ENCODE results near the gene EXOC6. TPM values are rescaled to one million over a fixed set of nuclear protein-coding genes. Genes with fewer than 3 reads are reported as not detected.

Gene EXOC6, protein sequence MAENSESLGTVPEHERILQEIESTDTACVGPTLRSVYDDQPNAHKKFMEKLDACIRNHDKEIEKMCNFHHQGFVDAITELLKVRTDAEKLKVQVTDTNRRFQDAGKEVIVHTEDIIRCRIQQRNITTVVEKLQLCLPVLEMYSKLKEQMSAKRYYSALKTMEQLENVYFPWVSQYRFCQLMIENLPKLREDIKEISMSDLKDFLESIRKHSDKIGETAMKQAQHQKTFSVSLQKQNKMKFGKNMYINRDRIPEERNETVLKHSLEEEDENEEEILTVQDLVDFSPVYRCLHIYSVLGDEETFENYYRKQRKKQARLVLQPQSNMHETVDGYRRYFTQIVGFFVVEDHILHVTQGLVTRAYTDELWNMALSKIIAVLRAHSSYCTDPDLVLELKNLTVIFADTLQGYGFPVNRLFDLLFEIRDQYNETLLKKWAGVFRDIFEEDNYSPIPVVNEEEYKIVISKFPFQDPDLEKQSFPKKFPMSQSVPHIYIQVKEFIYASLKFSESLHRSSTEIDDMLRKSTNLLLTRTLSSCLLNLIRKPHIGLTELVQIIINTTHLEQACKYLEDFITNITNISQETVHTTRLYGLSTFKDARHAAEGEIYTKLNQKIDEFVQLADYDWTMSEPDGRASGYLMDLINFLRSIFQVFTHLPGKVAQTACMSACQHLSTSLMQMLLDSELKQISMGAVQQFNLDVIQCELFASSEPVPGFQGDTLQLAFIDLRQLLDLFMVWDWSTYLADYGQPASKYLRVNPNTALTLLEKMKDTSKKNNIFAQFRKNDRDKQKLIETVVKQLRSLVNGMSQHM
- total RNA-seq, result 22.9 TPM

DNA sequence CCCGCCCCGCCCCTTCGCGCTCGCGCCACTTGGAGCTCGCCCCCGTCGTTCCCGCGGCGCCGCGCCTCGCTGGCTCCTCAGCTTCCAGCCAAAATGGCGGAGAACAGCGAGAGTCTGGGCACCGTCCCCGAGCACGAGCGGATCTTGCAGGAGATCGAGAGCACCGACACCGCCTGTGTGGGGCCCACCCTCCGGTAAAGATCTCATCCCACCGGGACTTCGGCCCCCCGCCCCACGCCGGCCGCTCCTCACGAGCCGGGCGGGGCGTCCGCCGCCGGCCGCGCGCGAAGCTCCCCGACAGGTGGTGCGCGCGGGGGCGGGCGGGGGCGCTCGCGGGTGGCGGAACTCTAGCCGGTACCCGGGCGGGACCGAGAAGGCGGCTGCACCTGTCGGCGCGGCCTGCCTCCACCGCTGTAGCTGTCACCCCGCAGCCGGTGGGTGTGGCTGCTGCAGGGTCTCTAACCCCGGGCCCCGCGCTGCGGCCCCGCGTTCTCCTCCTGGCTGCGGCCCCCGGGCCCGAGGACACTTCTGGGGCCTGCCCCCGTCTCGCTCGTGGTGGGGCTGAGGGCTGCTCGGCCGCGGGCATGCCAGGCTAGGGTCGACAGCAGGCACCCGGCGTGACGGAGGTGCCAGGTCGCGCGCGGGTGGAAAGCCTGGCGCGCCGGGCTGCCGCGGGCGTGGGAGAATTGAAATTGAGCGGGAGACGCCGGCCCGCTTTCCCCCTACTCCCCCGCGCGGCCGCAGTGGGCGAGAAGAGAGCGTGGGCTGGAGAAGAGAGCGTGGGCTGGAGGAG, at the start of gene EXOC6:
Gene EXOC6, plus strand, starts transcription at position 80 of the 793 bp plus-strand sequence. Its CDS starts 14 bp downstream, at position 94.
- peak; percentile 85 for DNase-seq (ENCODE audit: low spot score)
- intact Hi-C loops (cut with DNase I), result loop anchor here (10.0 kb wide), 1 partner anchor 106 kb away; no protein-coding TSS in a partner anchor
- peak; percentile 86 for ATAC-seq

DNA sequence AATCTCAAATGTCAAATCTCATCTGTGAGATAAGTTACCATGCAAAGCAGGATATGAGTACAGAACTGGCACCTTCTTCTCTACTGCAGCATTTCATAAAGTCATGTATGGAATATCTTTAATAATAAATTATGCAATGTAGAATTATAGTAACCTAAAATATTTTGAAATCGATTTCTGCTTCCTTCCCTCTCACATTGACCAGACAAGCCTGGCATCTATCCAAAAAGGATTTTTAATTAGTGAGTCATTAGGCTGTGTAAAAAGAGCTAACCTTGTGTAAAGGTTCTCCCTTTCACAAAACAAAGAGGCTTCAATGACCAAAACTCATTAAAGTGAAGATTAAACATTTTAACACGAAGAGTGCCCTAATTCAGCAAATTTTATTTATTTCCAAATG, 48.8 kb upstream of the EXOC6 start:
- DNase-seq (ENCODE audit: low spot score) (no peak), ATAC-seq (no peak)
- intact Hi-C loops (cut with DNase I), result no loop called here

DNA sequence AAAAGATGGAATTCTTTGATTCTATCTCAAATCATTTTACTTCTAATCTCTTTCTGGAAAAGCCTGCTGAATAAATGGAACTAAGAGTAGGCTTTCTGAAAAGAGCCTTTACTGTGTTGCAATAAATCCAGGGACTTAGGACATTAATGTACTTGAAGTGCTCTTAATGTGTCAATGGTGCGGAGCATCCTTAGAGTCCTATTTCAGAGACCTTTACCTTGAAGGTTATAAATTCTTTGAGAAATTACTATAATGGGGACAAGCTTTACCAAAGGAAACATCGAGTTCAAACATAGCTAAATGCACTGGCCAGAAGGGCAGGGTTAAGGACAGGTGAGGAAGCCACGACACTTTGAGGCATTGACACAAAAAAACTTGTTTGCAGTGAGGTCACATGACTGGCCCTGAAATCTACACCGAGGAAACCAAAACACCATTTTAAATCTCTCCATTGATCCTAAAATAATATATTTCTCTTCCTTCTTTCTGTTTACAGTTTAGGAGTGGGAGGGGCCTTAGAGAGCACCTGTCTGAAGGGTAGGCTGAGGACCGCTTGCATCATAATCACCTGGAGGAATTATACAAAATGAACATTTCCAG, 48.1 kb upstream of the EXOC6 start:
- no peak for ATAC-seq
- DNase-seq (ENCODE audit: low spot score), result no peak
- intact Hi-C loops (cut with DNase I), result no loop called here

DNA sequence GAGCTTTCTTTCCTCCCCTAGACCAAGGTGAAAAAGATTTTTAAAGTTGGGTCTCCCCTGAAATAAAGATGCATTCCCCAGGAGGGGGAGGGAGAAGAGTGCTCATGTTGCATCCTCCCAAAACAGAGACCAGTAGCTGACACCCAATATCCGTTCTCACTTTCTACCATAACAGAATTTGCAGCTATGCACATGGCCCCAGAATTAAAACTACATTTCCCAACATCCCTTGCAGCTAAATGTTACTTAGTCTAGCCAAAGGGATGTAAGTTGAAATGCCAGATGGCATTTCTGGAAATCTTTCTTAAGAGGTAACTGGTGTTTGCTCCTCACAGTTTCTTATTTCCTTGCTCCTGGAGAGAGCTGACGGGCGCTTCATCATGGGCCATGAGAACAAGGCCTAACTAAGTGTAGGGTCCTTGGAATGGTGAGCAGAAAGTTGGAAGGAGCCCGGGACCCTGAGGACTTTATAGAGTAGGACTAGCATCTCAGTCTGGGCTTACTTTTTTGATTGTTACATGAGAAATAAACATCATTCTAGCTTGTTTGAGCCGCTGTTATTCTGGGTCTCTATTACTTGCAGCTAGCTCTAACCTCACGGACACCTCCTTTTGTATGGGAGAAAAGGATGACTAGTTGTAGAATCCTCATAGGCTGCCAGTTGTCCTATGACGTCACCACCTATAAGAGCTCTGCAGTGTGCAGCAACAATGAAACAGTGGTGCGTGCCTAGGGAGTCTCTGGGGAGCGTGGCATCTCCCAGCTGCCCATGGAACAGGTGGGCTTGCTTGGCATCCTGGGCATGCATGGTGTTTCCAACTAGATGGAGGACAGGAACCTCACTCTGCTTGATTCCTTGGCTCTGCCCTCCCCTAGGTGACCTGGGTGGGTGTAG, 46.1 kb upstream of the EXOC6 start:
- ATAC-seq (no peak), DNase-seq (ENCODE audit: low spot score) (no peak)
- intact Hi-C loops (cut with DNase I), result no loop called here

DNA sequence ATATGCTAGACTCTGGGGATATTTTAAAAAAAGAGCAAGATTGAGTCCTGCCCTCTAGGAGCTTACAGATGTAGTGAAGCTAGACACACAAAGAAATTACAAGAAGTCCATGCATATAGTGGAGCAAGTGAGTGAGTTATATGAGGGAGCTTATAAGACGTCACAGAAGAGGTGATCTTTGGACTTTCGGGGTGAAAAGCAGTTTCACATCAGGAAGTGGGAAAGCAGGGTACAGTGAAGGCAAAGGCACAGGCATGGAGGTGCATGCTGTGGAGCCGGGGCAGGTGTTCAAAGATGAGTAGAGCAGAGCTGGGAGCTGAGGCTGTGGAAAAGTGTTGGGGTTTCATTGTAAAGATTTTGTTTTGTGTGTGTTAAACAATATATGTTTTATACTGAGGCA, 38.5 kb upstream of the EXOC6 start:
- intact Hi-C loops (cut with DNase I), result no loop called here
- no peak for DNase-seq (ENCODE audit: low spot score)
- ATAC-seq, result no peak

DNA sequence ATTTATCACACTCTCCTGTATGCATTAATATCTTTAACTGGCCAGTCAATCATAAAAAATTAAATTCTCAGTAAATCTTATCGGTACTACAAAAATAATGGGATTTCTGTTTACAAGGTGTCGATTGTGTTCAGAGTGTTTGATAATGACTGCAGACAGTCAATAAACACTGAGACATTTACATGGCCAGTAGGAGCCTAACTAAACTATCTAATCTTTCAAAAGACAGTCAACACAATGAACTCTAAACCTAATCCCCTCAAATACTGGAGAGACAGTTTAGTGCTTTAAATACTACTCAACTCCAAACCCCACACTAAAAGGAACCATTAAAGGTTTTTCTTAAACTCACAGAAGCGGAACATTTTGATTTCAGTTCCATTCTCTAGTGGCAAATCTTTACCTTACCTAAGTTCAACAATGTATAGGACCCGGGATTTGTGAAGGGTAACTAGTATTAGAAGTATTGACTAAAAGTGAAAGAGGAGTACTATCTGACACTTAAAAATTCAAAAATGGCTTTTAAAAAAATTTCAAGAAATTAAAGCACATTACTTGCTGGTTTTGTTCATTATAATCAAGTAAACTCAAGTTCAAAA, 37.3 kb upstream of the EXOC6 start:
- intact Hi-C loops (cut with DNase I), result no loop called here
- ATAC-seq (no peak), DNase-seq (ENCODE audit: low spot score) (no peak)

DNA sequence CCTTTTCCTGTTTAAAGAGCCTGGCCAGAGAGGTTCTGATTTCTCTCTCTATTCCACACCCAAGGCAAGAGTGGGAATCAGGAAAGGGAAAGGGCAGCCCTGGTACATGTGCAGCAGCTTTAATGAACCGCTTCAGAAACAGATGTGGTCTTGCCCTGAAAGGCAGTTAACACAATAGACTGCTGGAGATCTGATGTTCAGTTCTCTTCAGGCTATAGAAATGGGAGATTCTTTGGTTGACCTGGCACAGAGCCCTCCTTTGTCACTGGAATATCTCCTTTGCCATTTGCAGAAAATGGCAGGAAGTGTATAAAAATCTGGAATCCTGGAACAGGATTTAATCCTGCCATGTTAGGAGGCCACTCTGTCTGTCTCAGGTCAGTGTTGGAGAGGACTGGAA, 36.3 kb upstream of the EXOC6 start:
- DNase-seq (ENCODE audit: low spot score), result no peak
- intact Hi-C loops (cut with DNase I), result no loop called here
- no peak for ATAC-seq

DNA sequence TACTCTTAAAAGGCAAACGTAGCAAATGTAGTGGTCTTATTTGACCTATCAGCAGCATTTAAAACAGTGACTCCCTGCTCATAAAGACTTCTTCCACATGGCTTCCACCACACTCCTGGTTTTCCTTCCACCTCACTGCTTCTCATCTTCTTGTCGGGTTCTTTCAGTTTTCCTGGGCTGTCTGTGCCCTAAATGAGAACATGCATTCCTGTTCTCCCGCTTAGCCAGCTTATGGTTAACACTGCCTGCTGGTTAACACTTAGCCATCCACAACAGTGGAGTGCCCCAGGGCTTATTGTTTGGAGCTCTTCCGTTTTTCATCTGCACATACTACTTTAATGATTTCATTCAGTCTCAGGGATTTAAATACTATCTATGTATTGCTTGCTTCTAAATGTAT, 34.3 kb upstream of the EXOC6 start:
- DNase-seq (ENCODE audit: low spot score), result no peak
- no peak for ATAC-seq
- intact Hi-C loops (cut with DNase I), result no loop called here

DNA sequence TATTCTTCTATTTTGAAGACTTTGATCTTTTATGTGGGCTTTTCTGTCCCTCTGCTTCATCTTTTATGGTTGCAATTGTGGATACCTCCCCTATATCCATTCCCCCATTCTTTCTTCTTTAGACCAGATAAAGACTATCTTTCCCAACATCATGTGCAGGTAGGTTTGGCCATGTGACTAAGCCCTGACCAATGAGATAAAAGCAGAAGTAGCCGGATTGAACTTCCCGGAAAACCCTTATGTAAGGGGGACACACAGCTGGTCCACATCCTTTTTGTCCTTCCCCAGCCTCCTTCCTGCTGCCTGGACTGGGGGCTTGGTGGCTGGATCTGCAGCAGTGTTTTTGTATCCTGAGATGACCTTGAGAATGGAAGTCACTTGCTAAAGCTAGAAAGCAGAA, 33.5 kb upstream of the EXOC6 start:
- DNase-seq (ENCODE audit: low spot score) (no peak), ATAC-seq (no peak)
- intact Hi-C loops (cut with DNase I), result no loop called here

DNA sequence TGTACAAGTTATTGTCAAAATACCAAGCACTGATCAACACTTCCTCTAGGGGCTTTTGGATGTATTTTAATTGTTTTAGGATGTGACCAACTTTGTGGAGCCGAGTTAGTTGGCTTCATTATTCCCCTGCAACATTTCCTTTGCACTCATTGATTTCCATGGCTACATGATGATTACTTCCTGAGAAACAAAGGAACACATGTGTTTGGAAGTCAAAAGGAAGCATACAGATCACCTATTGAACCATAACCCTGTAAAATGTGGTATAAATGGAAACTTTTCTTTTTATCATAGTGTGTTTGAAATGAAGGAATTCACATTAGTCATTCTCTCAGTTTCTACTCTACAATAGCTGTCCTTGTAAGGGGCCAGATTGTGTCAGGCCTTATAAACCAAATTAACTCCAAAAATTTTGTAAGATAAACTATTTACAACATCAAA, 32.2 kb upstream of the EXOC6 start:
- intact Hi-C loops (cut with DNase I), result no loop called here
- DNase-seq (ENCODE audit: low spot score) (no peak), ATAC-seq (no peak)

DNA sequence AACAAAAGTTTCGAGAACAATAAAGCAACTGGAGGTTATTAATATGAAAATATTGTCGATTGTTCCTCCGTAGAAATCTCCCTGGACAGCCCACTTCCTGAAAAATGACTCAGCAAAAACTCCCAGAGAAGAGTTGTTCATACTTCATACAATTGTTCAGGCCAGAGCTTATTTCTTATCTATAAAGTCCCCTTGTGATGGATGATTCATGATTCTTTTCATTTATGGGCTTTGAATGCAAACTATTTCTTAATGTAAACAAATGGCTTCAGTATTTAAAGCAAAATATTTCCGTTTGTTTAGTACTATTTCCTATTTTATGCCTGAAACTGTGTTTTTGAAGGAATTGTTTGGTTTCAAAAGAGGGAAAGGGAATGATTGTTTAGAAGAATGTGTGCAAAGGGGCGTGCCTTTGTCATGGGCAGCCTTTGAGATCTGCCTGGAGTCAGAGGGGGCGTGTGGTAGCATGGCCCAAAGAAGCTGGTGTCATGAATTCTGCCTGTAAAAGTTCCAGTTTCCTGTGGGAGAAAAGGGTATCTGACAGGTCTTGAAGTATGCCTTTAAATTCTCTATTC, 26.2 kb upstream of the EXOC6 start:
- peak; percentile 64 for ATAC-seq
- intact Hi-C loops (cut with DNase I), result no loop called here
- DNase-seq (ENCODE audit: low spot score), result no peak

DNA sequence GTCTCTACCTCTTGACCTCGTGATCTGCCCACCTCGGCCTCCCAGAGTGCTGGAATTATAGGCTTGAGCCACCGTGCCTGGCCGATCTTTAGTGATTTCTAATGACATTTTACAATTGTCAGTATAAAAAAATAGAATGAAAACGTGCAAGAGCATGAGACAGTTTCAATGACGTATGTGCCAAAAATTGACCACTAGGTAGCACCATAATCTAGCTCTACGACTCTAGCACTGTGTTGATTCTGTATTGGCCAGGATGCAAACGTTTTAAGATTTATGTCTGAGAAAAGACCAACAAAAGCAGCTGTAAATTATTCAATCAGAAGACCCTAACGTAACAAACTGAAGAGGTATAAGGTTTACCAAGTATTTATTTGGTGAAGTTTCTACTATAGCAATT, 25.4 kb upstream of the EXOC6 start:
- no peak for DNase-seq (ENCODE audit: low spot score)
- intact Hi-C loops (cut with DNase I), result no loop called here
- ATAC-seq, result no peak

DNA sequence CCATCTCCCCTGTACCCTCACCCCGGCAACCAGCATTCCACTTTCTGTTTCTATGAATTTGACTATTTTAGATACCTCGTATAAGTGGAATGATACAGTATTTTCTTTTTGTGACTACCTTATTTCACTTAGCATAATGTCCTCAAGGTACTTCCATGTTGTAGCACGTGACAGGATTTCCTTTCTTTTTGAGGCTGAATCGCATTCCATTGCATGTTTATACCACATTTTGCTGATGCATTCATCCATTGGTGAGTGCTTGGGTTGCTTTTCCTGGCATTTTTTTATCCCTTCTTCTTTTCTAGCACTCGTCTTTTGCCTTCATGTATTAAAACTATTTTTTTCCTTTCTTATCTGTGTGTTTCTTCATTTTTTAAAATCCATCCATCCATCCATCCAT, 22.3 kb upstream of the EXOC6 start:
- intact Hi-C loops (cut with DNase I), result no loop called here
- ATAC-seq, result no peak
- DNase-seq (ENCODE audit: low spot score), result no peak

DNA sequence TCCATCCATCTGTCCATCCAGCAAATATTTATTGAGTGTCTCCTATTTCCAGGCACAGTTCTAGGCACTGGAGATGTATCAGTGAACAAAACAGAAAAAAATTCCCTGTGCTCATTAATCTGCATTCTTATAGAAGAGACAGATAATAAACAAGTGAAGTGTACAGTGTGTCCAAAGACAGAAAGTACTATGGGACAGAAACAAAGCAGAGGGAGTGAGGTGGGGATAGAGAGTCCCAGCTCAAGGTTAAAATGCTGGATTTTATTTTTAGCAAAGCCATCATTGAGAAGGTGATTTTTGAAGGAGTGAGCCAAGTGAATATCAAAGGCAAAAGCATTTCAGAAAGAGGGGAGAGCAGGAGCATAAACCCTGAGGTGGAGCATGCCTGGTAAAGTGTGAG, 21.8 kb upstream of the EXOC6 start:
- no peak for ATAC-seq

DNA sequence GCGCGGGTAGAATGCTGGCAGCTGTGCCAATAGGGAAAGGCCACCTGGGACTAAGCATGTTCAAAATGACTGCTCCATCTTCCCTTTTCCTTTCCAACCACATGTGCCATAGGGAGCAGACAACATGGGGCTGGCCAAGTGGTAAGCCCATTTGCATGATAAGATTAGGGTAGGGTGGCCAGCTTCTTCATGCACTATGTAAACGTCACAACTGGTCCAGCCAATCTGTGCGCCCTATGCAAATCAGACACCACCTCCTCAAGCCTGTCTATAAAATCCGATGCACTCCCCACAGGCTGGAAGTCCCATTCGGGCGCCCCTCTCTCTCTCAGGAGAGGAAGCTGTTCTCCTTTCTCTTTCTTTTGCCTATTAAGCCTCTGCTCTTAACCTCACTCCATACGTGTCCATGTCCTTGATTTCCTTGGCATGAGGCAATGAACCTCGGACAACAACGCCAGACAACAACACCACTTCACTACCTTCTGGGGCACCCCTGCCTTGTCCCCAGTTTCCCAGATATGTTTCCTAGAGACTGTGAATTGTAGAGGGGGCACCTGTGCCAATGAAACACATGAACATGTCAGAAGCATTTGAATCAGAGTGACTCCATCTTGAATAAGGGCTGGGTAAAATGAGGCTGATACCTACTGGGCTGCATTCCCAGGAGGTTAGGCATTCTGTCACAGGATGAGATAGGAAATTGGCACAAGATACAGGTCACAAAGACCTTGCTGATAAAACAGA, 19.1 kb upstream of the EXOC6 start:
- DNase-seq (ENCODE audit: low spot score) (no peak), ATAC-seq (no peak)
- intact Hi-C loops (cut with DNase I), result no loop called here

More for the DNA sequence above, 21.8 kb upstream of the EXOC6 start:
- DNase-seq (ENCODE audit: low spot score), result no peak
- intact Hi-C loops (cut with DNase I), result no loop called here

DNA sequence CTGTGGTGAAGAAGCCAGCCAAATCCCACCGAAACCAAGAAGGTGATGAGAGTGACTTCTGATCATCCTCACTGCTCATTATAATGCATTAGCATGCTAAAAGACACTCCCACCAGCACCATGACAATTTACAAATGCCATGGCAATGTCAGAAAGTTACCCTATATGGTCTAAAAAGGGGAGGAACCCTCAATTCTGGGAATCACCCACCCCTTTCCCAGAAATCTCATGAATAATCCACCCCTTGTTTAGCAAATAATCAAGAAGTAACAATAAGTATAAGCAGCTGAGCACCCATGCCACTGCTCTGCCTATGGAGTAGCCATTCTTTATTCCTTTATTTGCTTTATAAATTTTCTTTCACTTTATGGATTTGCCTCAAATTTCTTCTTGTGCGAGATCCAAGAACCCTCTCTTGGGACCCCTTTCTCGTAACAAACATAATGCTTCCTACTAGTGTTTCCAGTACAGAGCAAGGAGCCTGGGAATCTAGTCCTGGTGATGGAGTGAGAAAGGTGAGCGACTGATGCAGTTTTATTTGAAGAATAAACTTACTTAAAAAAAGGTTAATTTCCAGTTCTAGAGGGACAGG, 18.4 kb upstream of the EXOC6 start:
- no peak for DNase-seq (ENCODE audit: low spot score)
- intact Hi-C loops (cut with DNase I), result no loop called here
- ATAC-seq, result no peak

Data from sciatic nerve (tissue), 2 donors.